Sigmoid colon (tissue), 7 donors: ENCODE measurements around the gene EIF2A. TPM values are rescaled to one million over a fixed set of nuclear protein-coding genes. Genes with fewer than 3 reads are reported as not detected.
"Not testable (repeated sequence)": the region's sequence is repeated elsewhere in the genome, so short reads cannot be mapped to it uniquely, and the experiment has no call there.

Experiments
- DNase-seq: peaks from one replicate; pipeline ENCODE4 v3.0.0-alpha.2; 2019
- H3K27ac ChIP-seq, 4 donors: fragments of 200-600 bp; sonication (generic); one replicate each; pipeline ENCODE4 v1.5.1; 2016 to 2019; ENCODE audit warnings: mild to moderate bottlenecking in 1 of 4
- H3K27me3 ChIP-seq, 3 donors: fragments of 200-600 bp; sonication (generic); one replicate each; pipeline ENCODE4 v1.5.1; 2019; ENCODE audit warnings: mild to moderate bottlenecking in 1 of 3
- H3K36me3 ChIP-seq, 4 donors: fragments of 200-600 bp; sonication (generic); one replicate each; pipeline ENCODE4 v1.5.1; 2016 to 2019
- H3K4me1 ChIP-seq, 4 donors: fragments of 200-600 bp; sonication (generic); one replicate each; pipeline ENCODE4 v1.5.1; 2017 to 2019
- H3K4me3 ChIP-seq, 4 donors: fragments of 200-600 bp; sonication (generic); one replicate each; pipeline ENCODE4 v1.5.1; 2017 to 2019; ENCODE audit warnings: mild to moderate bottlenecking in 2 of 4, moderate library complexity in 1 of 4
- H3K9me3 ChIP-seq, 4 donors: fragments of 200-600 bp in 3 of 4; sonication (generic) in 3 of 4; one replicate each; pipeline versions ENCODE4 v1.5.1 to v1.6.1; 2013 to 2019
- EP300 ChIP-seq, 4 donors: sonication (generic); formaldehyde crosslinking; IDR thresholded peaks; one replicate each; pipeline ENCODE4 v1.6.1; 2017; ENCODE audit warnings: antibody characterized with exemption in 4 of 4
- POLR2A ChIP-seq, 2 donors: fragments of 450-650 bp; IDR thresholded peaks; one replicate each; pipeline ENCODE4 v1.6.1; 2016; ENCODE audit warnings: antibody characterized with exemption in 2 of 2, mild to moderate bottlenecking in 2 of 2, moderate library complexity in 2 of 2
- POLR2AphosphoS5 ChIP-seq, 4 donors: sonication (generic); formaldehyde crosslinking; IDR thresholded peaks; one replicate each; pipeline ENCODE4 v1.6.1; 2017; ENCODE audit warnings: antibody characterized with exemption in 4 of 4
- WGBS, 2 donors: extraction: QIAGEN DNeasy Blood & Tissue Kit; methylation state at CpG; one replicate each; pipeline ENCODE4 v1.1.7; 2013; 5-methylcytosine and 5-hydroxymethylcytosine counted together
- intact Hi-C: fragments of 100-400 bp; cut with DNase I; formaldehyde crosslinking; loops from one replicate; pipeline ENCODE4 v1.15.1; 2023
- polyA plus RNA-seq, 3 donors: library from polyadenylated mRNA; stranded (reverse); fragments of 200-250 nt; gene quantifications; one replicate each; pipeline ENCODE4 v1.2.3, GENCODE V29; 2013
- total RNA-seq, 4 donors: library from RNA; depleted of rRNA; stranded (reverse); fragments of >200 nt; gene quantifications; one replicate each; pipeline ENCODE4 v1.1.0, GENCODE V29; 2016
- TF ChIP-seq, protein P1 (sequence below), 4 experiments: fragments of 450-650 bp in 3 of 4; fragments of 200-600 bp in 1 of 4; IDR thresholded peaks; one replicate each; pipeline ENCODE4 v1.5.1; 2016 to 2019; ENCODE audit warnings: antibody characterized with exemption in 4 of 4, mild to moderate bottlenecking in 3 of 4, moderate library complexity in 2 of 4
- donor health status: healthy with polysubstance abuse.
- donor health status: Bipolar disorder and iron deficiency.
- donor health status: healthy.

The EIF2A gene
- total and polyA plus RNA-seq, 7 donors: 49.3 to 228 (median 147) TPM

DNA sequence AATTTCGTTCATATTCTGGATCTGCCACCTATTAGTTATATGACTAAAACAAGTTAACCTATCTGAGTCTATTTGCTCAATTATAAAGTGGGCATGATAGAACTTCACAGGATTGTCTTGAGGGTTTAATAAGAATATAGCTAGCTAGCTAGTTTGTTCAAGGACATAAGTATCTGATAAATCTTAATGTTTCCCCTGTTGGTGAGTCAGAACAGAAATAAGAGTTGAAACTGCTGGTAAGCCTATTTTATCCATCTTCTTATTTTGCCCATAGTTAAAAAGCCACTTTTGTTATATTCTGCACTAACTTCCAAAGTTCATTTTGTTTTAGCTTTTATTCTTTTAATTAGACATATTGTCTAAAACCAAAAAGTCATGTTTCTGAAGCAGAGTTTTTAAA, 65.9 kb downstream of the EIF2A start:
- no peak for DNase-seq
- no peak overlapping the region for H3K27ac ChIP-seq
- no peak for TF ChIP-seq EP300 (IDR thresholded peaks at IDR 0.05)
- TF ChIP-seq POLR2A (IDR thresholded peaks at IDR 0.05): no peak
- TF ChIP-seq, protein P1, sequence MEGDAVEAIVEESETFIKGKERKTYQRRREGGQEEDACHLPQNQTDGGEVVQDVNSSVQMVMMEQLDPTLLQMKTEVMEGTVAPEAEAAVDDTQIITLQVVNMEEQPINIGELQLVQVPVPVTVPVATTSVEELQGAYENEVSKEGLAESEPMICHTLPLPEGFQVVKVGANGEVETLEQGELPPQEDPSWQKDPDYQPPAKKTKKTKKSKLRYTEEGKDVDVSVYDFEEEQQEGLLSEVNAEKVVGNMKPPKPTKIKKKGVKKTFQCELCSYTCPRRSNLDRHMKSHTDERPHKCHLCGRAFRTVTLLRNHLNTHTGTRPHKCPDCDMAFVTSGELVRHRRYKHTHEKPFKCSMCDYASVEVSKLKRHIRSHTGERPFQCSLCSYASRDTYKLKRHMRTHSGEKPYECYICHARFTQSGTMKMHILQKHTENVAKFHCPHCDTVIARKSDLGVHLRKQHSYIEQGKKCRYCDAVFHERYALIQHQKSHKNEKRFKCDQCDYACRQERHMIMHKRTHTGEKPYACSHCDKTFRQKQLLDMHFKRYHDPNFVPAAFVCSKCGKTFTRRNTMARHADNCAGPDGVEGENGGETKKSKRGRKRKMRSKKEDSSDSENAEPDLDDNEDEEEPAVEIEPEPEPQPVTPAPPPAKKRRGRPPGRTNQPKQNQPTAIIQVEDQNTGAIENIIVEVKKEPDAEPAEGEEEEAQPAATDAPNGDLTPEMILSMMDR (IDR thresholded peaks at IDR 0.05): no peak
- TF ChIP-seq POLR2AphosphoS5 (IDR thresholded peaks at IDR 0.05): no peak
- intact Hi-C loops: no loop called here
- no peaks in the 10 kb centered on the region for H3K27me3 ChIP-seq
- peaks cover 0 to 14% (median 3%) of the 10 kb centered on the region in 4 donors for H3K36me3 ChIP-seq
- H3K9me3 ChIP-seq: no peaks in the 10 kb centered on the region
- WGBS, 2 donors: 86 to 89% methylated on average over 1 of the region's 1 CpG
- peaks cover 0 to 32% (median 9%) of the 10 kb centered on the region in 4 donors for H3K4me1 ChIP-seq
- no peak overlapping the region for H3K4me3 ChIP-seq

DNA sequence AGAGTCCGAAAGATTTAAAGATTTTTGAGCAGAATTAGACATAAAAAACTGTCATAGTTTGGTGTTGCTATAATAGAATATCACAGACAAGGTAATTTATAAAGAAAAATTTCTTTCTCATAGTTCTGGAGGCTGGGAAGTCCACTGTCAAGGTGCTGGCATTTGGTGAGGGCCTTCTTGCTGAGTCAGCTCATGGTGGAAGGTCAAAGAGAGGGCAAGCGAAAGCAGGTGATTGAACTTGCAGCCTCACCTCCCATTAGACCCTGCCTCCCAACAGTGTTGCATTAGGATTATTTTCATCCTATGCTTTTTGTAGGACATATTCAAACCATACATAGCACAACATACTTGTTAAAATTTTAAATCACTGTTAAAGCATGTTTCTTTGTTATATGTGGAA, 66.4 kb downstream of the EIF2A start:
- H3K4me1 ChIP-seq: peaks cover 0 to 28% (median 3%) of the 10 kb centered on the region in 4 donors

DNA sequence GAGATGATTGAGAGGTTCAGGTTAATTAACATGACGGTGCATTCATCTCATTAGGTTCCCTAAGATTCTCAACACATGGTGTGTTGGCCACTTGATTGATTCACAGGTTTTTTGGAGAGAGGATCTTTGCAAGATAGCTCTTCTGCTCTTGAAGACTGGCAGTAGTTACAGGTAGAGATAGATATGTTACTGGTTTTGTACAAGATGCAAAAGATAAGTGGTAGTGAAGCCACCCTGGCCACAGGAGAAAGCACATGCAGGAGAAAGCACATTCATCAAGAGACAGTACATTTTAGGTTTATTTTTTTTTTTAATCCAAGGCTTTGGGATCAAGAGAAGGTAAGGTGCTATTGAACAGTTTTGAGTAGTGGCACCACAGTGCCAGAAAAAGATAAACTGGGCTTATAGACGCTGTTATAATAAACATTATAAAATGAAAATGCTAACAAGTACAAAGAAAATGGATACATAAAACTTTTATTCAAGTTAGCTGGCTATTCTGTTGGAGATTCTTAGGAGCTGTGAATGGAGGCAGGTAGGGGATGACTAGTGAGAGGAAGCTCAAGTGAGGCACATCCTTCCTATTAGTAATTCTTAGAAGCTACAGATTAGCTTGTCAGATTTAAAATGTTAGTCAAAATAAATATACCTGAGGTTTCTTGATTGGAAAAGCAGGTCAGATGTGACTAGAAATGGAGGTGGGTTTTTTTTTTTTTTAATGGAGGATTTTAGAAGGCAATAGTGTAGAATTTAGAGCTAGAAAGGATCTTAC, 67.3 kb downstream of the EIF2A start:
- WGBS, 2 donors: 87 to 91% methylated on average over 2 of the region's 2 CpGs
- H3K4me1 ChIP-seq: peaks cover 0 to 21% (median 2%) of the 10 kb centered on the region in 4 donors
- intact Hi-C loops: no loop called here
- H3K4me3 ChIP-seq: no peak overlapping the region
- H3K36me3 ChIP-seq: peaks cover 0 to 14% (median 3%) of the 10 kb centered on the region in 4 donors
- H3K9me3 ChIP-seq: no peaks in the 10 kb centered on the region
- H3K27ac ChIP-seq: no peak overlapping the region
- no peak for TF ChIP-seq POLR2AphosphoS5 (IDR thresholded peaks at IDR 0.05)
- TF ChIP-seq EP300 (IDR thresholded peaks at IDR 0.05): no peak
- TF ChIP-seq POLR2A (IDR thresholded peaks at IDR 0.05): no peak
- TF ChIP-seq, protein P1 (IDR thresholded peaks at IDR 0.05): no peak
- DNase-seq: no peak
- no peaks in the 10 kb centered on the region for H3K27me3 ChIP-seq

More for the DNA sequence above, 66.4 kb downstream of the EIF2A start:
- Histone ChIP-seq H3K9me3 (no peaks in the 10 kb centered on the region), H3K4me3 (no peak overlapping the region), H3K27me3 (no peaks in the 10 kb centered on the region), H3K36me3 (peaks cover 0 to 14% (median 3%) of the 10 kb centered on the region in 4 donors), H3K27ac (no peak overlapping the region)
- TF ChIP-seq EP300 (IDR thresholded peaks at IDR 0.05) (no peak), POLR2A (IDR thresholded peaks at IDR 0.05) (no peak), POLR2AphosphoS5 (IDR thresholded peaks at IDR 0.05) (no peak)
- TF ChIP-seq, protein P1 (IDR thresholded peaks at IDR 0.05): no peak
- WGBS, 2 donors: 94% methylated on average over 2 of the region's 2 CpGs
- intact Hi-C loops: no loop called here
- DNase-seq: no peak

DNA sequence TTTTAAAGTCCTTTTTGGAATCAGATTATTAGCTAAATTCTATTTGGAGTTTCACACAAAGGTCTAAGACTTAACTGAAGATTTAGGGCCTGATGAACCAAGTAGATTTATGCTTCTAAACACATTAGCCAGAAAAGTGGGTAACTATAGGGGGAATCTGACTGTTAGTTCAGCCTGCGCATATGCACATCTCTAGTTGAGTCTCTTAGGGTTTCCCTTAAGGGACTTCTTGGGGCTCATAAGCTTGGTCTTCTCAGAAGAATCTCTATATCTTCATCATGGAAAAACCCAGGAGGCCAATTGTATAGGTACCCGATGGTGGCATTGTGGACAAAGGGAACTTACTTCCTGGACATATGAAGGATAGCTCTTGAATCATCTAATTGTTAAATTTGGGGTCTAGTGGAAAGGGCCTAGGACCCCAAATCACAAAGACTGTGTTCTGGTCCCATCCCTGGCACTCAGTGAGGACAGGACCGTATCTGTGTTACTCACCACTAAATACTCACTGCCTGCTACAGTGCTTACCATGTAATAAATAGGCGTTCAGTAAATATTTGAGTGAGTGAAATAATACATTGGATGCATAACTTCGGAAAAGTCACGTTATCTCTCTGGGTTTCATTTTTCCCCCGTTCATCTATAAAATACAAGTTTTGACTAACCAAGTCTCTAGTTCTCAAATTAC, 73.6 kb downstream of the EIF2A start:
- Histone ChIP-seq H3K27ac (no peak overlapping the region), H3K27me3 (no peaks in the 10 kb centered on the region), H3K4me3 (no peak overlapping the region), H3K9me3 (no peaks in the 10 kb centered on the region), H3K4me1 (peaks cover 0 to 14% (median 9%) of the 10 kb centered on the region in 4 donors), H3K36me3 (peaks cover 0 to 14% (median under 1%) of the 10 kb centered on the region in 4 donors)
- intact Hi-C loops: no loop called here
- no peak for TF ChIP-seq POLR2AphosphoS5 (IDR thresholded peaks at IDR 0.05)
- no peak for TF ChIP-seq EP300 (IDR thresholded peaks at IDR 0.05)
- no peak for TF ChIP-seq POLR2A (IDR thresholded peaks at IDR 0.05)
- TF ChIP-seq, protein P1 (IDR thresholded peaks at IDR 0.05): no peak
- 82 to 84% methylated on average over 7 of the region's 7 CpGs for WGBS, 2 donors
- DNase-seq: no peak

DNA sequence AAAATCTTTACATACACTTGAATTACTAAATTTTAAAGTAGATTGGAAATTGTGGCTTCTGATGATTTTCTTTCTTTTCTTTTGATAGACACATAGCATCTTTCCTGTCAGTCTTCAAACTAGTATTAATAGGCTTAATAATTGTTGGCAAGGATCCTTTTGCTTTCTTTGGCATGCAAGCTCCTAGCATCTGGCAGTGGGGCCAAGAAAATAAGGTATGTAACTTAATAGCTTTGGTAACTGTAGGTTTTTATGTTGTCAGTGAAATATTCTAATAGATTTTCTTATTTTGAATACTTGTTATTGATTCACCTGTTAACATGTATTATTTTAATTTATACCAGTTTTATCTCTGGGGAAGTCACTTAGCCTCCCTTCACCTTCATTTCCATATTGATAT, 76.4 kb downstream of the EIF2A start:
- H3K27ac ChIP-seq, intact Hi-C loops, H3K4me3 ChIP-seq, DNase-seq, H3K27me3 ChIP-seq, H3K9me3 ChIP-seq: not testable (repeated sequence)
- Histone ChIP-seq H3K36me3 (peaks cover 11 to 42% (median 15%) of the 10 kb centered on the region in 4 donors), H3K4me1 (peaks cover 0 to 14% (median 9%) of the 10 kb centered on the region in 4 donors)
